NB4 (cell line): Measurements from ENCODE around the gene CUX1.
"Not testable (repeated sequence)": the region's sequence is repeated elsewhere in the genome, so short reads cannot be mapped to it uniquely, and the experiment has no call there.

Source experiments
- MYC ChIP-seq: IDR thresholded peaks from 2 replicates; pipeline ENCODE4 v1.6.1; 2011; ENCODE audit warnings: low read depth, low read length
- POLR2A ChIP-seq: IDR thresholded peaks from 2 replicates; pipeline ENCODE4 v1.6.1; 2011; ENCODE audit warnings: mild to moderate bottlenecking; ENCODE audit not compliant: insufficient read length; ENCODE audit errors: extremely low read depth
- TF ChIP-seq, protein P1 (sequence below): IDR thresholded peaks from one replicate; pipeline ENCODE4 v1.5.1; 2012; ENCODE audit warnings: low read depth, low read length
- TF ChIP-seq, protein P2 (sequence below): IDR thresholded peaks from 2 replicates; pipeline ENCODE4 v1.6.1; 2011; ENCODE audit warnings: low read depth, low read length

GRCh38 chr7:102230162-102230561, 412.7 kb downstream of the CUX1 start:
- TF ChIP-seq, protein P1, sequence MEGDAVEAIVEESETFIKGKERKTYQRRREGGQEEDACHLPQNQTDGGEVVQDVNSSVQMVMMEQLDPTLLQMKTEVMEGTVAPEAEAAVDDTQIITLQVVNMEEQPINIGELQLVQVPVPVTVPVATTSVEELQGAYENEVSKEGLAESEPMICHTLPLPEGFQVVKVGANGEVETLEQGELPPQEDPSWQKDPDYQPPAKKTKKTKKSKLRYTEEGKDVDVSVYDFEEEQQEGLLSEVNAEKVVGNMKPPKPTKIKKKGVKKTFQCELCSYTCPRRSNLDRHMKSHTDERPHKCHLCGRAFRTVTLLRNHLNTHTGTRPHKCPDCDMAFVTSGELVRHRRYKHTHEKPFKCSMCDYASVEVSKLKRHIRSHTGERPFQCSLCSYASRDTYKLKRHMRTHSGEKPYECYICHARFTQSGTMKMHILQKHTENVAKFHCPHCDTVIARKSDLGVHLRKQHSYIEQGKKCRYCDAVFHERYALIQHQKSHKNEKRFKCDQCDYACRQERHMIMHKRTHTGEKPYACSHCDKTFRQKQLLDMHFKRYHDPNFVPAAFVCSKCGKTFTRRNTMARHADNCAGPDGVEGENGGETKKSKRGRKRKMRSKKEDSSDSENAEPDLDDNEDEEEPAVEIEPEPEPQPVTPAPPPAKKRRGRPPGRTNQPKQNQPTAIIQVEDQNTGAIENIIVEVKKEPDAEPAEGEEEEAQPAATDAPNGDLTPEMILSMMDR, result not testable (repeated sequence)
- not testable (repeated sequence) for TF ChIP-seq POLR2A, MYC
- TF ChIP-seq, protein P2, sequence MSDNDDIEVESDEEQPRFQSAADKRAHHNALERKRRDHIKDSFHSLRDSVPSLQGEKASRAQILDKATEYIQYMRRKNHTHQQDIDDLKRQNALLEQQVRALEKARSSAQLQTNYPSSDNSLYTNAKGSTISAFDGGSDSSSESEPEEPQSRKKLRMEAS, result not testable (repeated sequence)
